GM23248 (cell line): ENCODE results near the gene PTPRR.

ENCODE experiments used
- EZH2 ChIP-seq: fragments of 200-600 bp; sonication (generic); IDR thresholded peaks from 2 replicates; pipeline ENCODE4 v1.6.1; 2018; ENCODE audit warnings: antibody characterized with exemption, mild to moderate bottlenecking; ENCODE audit not compliant: insufficient read depth, poor library complexity, severe bottlenecking
- EZH2phosphoT487 ChIP-seq: fragments of 200-600 bp; sonication (generic); IDR thresholded peaks from 2 replicates; pipeline ENCODE4 v1.6.1; 2018; ENCODE audit warnings: antibody characterized with exemption, moderate library complexity, mild to moderate bottlenecking, low read depth; ENCODE audit not compliant: insufficient read depth

DNA sequence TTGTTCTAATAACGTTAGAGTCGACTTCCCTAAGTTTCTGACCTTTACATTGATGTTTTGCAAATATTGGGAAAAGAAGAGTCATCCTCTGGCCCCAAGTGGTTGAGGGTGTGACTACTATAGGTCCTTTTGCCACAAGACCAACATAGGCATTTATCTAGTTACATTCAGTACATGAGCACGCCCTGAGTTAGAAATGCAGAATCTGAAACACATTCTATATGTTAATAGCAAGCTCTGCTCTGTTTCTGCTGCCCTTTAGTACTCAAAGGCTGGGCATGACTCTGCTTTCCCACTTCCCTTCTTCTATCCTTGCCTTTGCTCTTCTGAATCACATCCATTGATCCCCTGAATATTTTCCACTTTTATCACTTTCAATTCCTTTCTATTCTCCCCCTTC is 168.2 kb downstream of the PTPRR start:
- no peak for TF ChIP-seq EZH2
- no peak for TF ChIP-seq EZH2phosphoT487
